ENCODE measurements around the gene EFNA1.
"Not testable (repeated sequence)": the region's sequence is repeated elsewhere in the genome, so short reads cannot be mapped to it uniquely, and the experiment has no call there.

Gene EFNA1

DNA sequence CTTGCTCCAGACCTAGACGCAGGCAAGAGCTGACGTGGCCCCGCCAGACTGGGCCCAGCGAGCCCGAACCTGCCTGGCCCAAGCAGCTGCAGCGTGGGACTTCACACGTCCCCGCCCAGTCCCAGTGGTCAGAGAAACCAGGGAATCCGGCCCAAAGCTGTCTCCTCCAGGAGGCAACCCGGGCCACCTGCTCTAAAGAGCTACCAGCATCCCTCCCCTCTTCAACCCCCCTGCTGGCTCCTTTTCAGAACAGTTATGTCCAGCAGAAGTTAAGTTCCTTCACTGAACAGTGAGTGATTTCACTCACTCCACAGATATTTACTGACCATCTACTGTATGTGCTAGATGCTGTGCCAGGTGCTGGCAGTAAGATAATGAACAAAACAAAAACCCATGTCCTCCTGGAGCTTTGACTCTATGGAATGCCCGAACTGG is 2.1 kb upstream of the EFNA1 start:
- no peak for DNase-seq

GRCh38 chr1:155125946-155126555 is 1.6 kb upstream of the EFNA1 start:
- DNase-seq: no peak

- peak; percentile 45 for DNase-seq
These were observed 1.0 kb upstream of the EFNA1 start for GRCh38 chr1:155126556-155127104.

GRCh38 chr1:155127967-155128754 is 485 bp downstream of the EFNA1 start:
- DNase-seq: no peak

DNA sequence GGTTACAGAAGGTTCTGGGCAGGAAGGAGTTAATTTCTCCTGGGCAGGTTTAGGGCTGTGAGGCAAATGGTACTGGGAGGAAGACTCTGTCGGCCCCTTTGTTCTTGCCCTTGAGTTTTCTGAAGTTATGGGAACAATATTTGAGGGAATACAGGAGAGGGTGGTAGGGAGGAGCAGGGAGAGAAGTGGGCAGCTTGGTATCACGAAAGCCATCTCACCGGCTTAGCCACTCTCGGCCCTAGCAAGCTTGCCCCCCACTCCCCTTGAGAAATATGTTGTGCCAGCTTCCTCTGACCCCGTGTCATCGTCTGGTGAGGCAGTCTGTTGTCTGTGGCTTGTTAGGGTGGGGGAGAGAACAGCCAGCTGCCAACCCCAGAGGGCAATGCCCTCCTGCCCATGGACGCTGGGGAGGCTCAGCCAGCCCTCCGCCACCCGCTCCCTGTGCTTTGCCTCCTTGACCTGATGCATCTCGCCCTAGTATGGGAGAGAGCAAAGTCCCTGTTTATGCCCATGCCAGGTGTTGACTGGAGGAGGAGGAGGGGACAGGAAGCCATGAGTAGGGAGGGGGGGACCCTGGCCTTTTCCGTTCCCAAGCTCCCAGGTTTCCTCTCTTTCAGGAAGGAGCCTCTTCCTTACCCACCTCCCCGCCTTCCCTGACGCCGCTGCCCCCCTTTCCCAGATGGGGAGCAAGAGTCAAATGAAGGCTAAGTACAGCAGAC is 1.2 kb downstream of the EFNA1 start:
- no peak for DNase-seq

GRCh38 chr1:155130272-155131006 is 2.8 kb downstream of the EFNA1 start:
- DNase-seq: no peak

- no peak for DNase-seq
These were observed 3.6 kb downstream of the EFNA1 start for GRCh38 chr1:155131285-155131684.

DNA sequence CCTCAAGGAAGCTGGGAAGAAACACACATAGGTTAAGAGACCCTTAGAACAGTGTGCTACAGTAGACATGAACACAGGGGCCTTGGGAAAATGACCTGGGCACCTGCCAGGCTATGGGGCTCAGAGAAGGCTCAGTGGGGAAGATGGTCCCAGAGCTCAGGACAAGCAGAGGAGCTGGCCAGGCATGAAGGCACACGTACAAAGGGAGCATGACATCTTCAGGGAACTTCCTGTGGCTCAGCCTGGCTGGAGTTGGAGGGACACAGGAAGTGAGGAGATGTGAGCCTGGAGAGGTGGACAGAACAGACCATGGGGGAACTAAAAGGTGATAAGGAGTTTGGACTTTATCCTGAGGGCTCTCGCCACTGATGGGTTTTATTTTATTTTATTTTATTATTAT is 4.2 kb downstream of the EFNA1 start:
- no peak for DNase-seq

- no peak for DNase-seq
These were observed 6.2 kb downstream of the EFNA1 start for GRCh38 chr1:155133799-155134281.

GRCh38 chr1:155134322-155134721 is 6.6 kb downstream of the EFNA1 start:
- DNase-seq: no peak

- peak; percentile 76 for DNase-seq
These were observed 7.3 kb downstream of the EFNA1 start for GRCh38 chr1:155134880-155135414.

DNA sequence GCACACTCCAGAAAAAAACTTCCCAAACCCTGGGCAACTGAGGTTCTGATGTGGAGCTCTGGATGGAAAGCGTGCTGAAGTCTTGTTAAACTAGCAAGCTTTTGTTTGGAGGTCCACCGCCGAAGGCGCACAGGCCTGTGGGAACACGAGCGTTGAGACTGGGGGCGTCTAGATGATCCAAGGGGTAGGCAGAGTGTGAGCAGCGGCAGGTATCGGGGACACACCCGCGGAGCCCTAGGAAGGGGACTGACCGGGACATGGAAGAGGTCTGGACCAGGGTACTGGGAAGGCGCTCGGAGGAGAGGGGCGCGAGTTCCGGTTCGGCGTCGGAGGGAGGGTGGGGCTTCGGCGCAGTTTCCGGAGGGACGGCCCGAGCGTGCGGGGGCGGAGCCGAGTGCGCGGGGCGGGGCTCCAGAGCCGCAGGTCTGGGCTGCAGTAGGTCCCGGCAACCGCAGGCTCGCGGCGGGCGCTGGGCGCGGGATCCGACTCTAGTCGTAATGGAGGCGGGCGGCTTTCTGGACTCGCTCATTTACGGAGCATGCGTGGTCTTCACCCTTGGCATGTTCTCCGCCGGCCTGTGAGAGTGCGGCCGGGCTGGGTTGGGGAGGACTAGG is 7.8 kb downstream of the EFNA1 start, which contains the start of gene SLC50A1:
Gene SLC50A1, plus strand, starts transcription at position 438 of the 614 bp plus-strand sequence. Its CDS starts 60 bp downstream, at position 498.
- peak; percentile 91 for DNase-seq

DNA sequence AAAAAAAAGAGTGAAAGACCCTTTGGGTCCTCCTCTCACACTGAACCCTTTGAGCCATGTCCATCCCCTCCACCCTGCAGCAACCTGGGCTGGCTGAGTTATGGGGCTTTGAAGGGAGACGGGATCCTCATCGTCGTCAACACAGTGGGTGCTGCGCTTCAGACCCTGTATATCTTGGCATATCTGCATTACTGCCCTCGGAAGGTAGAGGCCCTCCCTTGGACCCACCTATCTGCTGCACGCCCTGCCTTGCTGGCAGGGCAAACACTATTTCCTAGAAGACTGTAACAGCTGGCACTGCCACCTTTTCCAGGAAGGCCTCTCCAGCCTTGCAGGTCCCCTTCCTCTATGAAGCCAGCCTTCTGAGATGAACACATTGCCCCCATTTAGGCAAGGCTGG is 9.1 kb downstream of the EFNA1 start:
- no peak for DNase-seq

- no peak for DNase-seq
These were observed 9.7 kb downstream of the EFNA1 start for GRCh38 chr1:155137154-155137949.

DNA sequence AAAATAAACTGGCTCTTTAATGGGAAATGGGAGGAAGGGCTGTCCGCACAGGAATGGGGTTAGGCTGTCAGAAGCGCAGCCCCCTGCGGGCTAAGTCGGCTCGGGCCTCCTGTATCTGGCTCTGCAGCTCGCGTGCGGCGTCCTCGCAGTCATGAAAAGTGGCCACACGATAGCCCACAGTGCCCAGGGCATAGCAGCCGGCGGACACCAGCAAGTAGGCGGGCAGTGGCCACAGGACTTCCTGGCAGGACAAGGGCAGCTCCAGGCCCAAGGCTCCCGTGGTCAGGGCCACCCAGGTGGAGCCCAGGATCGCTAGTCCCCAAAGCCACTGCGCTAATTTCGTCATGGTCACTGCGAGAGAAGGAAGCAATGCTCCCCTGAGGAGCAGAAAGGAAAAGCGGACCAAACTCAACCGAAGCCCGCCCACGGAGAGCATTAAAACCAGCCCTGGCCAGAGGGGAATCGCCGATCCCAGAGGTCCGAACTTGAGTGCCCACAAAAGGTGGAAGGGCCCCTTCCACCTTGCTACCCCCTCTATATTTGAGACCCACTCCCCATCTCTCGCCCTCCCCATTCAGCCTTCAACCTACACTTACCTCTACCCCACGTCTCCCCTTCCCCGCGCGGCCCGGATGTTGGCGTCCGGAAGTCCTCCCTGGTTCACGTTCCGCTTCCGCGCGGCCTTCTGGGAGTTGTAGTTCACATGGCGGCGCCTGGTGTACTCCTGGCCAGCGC is 12.4 kb downstream of the EFNA1 start, which contains the start of gene DPM3:
Gene DPM3, minus strand, starts transcription at position 637 of the 735 bp plus-strand sequence. Its CDS starts 291 bp downstream, at position 346.
- peak; percentile 90 for DNase-seq

DNA sequence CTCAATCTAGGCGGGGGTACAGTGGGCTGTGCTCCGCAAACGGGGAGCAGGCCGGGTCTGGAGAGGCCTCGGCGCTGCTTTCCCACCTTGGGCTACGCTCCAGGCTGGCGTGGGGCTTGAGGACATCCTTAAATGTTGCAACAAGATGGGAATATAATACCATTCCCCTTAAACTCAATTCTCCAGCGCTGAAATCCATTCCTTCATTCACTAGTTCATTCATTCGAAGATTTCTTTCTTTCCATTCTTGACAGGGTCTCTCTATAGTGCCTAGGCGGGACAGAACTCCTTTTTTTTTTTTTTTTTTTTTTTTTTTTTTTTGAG is 12.9 kb downstream of the EFNA1 start:
- DNase-seq: no peak

DNA sequence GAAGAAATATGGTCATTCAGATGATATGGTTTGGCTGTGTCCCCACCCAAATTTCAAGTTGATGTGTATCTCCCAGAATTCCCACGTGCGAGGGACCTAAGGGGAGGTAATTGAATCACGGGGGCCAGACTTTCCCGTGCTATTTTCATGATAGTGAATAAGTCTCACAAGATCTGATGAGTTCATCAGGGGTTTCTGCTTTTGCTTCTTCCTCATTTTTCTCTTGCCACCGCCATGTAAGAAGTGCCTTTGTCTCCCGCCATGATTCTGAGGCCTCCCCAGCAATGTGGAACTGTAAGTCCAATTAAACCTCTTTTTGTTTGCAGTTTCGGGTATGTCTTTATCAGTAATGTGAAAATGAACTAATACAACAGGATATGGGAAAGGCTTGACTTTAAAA is 14.1 kb downstream of the EFNA1 start:
- no peak for DNase-seq

GRCh38 chr1:155145491-155145890 is 17.8 kb downstream of the EFNA1 start:
- DNase-seq: no peak

GRCh38 chr1:155155996-155156643 is 28.4 kb downstream of the EFNA1 start:
- not testable (repeated sequence) for DNase-seq

GRCh38 chr1:155158991-155159390 is 31.3 kb downstream of the EFNA1 start:
- DNase-seq: no peak

Data from stimulated activated naive CD4-positive, alpha-beta T cell treated with Interleukin-2 at 50 U/mL for 16 hours (primary cell).